Stimulated activated CD8-positive, alpha-beta memory T cell treated with anti-CD3 and anti-CD28 coated beads, Interleukin-15, amount 100 ng/mL, for 4 hours (primary cell): ENCODE data around the gene OLFML1.

ENCODE experiments used
- DNase-seq, 2 donors: peaks; one replicate each; pipeline ENCODE4 v3.0.0-alpha.2; 2020; ENCODE audit warnings: low read depth in 2 of 2

OLFML1 gene

DNA sequence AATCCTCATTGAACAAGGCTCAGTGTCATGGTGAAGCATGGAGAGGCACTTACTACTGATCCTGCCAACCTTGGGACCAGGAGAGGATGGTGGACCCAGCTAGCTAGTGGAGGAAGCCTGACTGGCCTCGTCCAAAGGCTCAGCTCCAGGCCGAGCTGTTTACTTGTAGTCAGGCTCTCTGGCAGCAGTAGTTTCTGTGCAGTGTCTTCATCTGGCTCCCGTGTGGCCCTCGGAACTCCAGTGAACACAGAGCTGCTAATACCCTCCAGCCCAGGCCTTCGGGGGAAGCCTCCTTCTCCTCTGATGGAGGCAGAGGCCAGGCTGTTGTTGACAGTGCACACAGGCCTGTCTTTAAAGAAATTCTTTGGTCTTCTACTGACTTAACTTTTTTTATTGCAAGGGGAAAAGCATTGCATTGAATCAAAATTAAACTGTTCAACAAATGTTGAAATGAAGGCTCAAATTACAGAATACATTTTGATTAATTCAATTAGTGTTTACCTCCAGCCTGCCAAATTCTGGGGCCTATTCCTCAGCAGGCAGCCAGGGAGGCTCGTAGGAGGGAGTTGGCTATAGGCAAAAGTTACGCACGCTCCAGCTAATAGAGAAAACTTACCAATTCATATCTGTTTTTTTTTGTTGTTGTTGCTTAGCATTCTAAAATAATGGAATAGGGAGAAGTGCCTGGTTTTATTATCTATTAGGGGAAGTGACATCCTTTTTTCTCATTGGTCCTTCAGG is 47.3 kb downstream of the OLFML1 start:
- DNase-seq: no peak

GRCh38 chr11:7533199-7534041 is 48.1 kb downstream of the OLFML1 start:
- DNase-seq: no peak

- DNase-seq: no peak
Measured at GRCh38 chr11:7534042-7534378, 48.7 kb downstream of the OLFML1 start.

DNA sequence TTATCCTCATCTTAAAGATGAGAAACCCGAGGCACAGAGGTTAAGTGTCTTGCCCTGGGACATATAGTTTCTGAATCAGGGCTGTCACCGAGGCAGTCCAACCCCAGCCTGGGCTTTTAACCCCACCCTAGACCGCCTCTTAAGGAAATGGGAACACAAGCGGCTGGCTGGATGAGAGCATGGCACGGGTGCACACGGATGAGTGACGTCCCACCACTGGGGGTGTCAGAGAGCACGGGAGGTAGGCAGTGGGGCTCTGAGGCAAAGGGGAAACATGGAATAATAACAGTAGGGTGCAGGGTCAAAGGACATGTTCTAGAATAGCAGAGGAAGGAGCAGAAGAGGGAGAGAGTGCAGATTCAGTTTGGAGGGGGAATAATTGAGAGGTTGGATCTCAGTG is 50.8 kb downstream of the OLFML1 start:
- no peak for DNase-seq

DNA sequence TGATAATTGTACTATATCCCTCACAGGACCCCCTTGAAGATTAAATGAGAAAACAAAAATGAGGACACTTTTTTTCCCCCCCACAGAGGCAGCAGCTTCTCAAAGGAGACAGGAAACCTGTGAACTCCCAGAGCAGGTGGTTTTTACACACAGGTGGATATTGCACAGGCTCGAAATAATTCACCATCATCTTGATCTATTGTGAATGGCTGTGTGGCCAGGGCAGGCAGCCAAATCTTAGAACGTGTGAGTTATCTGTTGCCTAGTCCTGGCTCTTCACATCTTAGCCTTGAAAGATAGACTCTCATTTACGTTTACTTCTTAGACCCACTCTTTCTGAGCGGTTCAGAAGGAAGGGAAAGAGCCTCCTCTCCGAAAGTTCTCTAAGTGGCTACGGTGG is 52.0 kb downstream of the OLFML1 start:
- no peak for DNase-seq

DNA sequence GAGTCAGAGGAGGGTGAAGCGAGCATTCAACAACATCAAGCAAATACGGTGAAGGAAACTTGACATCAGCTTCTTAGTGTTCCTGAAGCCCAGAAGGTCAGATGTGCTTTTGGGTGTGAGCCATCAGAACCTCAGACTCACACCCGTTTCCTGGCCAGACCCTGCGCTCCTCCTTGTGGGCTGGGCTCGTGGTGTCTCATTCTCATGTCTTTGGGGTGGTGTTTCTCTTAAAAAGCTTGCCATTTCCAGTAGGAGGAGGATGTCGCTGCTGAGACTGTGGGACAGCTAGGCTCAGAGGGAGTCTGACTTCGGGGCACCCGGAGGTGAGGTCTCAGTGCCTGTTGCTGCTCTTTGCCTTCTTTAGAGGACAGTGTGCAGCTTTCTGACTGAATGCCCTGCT is 52.7 kb downstream of the OLFML1 start:
- no peak for DNase-seq

- DNase-seq: no peak
Measured at GRCh38 chr11:7538466-7539454, 53.5 kb downstream of the OLFML1 start.

- no peak for DNase-seq
Measured at GRCh38 chr11:7540830-7541555, 55.7 kb downstream of the OLFML1 start.

- DNase-seq: no peak
Measured at GRCh38 chr11:7543302-7543701, 58.0 kb downstream of the OLFML1 start.

DNA sequence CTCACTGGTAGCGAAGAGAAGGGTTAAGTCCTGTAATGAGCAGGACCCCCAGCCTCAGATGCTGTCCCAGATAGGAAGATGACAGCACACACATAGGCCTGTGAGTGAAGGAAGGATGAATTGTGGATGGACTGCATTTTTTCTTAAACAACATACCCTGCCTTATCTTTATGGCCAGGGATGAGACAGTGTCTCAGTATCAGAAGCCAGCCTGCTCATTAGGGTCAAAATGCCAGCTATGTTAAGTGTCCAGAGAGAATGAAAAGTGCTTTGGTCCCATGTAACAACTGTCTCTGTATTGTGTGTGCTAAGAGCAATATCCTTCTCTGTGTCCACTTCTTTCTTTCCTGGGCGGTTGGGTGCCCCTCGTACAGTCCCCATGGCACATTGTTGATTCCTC is 58.7 kb downstream of the OLFML1 start:
- no peak for DNase-seq

DNA sequence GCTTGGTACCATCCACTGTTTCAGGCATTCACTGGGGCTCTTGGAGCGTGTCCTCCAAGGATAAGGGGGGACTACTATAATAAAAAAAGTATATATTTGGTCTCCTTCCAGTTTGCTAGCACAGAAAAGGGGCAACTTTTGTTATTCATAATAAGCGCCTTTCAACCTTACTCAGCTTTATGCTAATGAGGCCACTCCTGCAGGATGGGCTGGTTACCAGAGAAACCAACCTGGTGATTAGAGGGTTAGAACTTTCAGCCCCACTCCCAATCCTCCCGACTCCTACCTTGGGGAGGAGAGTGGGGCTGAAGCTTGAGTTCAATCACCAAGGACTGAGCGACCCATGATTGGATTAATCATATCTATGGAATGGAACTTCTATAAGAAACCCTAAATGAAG is 60.3 kb downstream of the OLFML1 start:
- DNase-seq: no peak

GRCh38 chr11:7546324-7546791 is 61.1 kb downstream of the OLFML1 start:
- DNase-seq: no peak

DNA sequence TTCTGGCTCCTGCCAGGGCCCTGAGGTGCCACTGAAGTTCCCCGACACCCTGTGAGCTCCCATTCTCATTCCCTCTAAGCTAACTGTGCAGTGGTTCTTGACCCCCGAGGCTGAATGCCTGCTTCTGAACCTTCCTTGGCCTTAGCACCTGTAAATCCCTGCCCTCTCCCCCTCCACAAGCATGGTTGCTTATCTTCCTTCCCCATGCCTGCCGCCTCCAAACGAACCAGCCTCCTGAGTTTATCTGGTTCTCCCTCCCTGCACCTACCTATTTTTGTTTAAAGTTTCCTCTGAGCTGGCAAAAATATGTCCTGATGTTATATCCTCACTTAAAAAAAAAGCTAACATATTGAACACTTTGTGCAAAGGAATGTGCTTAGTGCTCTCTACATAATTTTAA is 62.4 kb downstream of the OLFML1 start:
- no peak for DNase-seq

GRCh38 chr11:7548659-7549274 is 63.5 kb downstream of the OLFML1 start:
- no peak for DNase-seq

DNA sequence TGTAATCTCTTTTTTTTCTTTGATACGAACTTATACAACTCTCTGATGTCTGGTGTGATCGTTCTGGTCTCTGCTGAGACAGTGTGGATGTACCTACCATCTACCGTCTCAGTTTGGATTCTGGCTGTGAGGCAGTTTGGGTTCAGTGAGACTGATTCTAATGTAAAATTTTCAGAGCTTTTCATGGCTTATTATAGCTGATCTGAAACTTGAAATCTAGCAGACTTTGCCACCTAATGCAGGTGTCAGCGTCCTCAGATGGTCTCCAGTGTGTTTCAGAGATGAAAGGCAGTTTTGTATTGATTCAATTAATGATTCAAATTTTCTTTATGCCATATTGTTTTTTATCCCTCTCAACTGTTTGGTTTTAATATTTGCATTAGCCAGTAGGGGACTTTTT is 64.4 kb downstream of the OLFML1 start:
- DNase-seq: no peak

DNA sequence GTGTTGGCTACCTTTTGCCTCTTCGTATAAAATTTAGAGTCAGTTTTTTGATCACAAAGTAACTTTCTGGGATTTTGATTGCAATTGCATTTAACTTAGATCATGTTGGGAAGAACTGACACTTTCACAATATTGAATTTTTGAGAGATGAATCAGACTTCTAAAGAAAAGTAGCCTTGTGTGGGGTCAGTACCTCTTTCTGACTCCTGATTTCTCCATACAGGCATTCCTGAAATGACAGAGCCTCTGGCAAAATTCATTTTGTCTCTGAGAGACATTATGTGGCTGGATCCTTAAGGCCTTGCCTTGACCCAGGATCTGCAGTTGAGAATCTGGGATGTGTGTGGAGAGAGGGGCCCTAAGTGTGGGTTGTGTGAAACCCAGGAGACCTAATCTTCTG is 66.3 kb downstream of the OLFML1 start:
- DNase-seq: no peak

GRCh38 chr11:7552666-7553065 is 67.4 kb downstream of the OLFML1 start:
- no peak for DNase-seq

GRCh38 chr11:7555052-7555699 is 69.9 kb downstream of the OLFML1 start:
- DNase-seq: no peak

GRCh38 chr11:7558046-7558445 is 72.7 kb downstream of the OLFML1 start:
- DNase-seq: no peak
